WERI-Rb-1 (cell line): ENCODE measurements around the gene KIAA1143.

ENCODE experiments used
- DNase-seq: peaks from one replicate; pipeline ENCODE4 v3.0.0-alpha.2; 2020
- H3K27ac ChIP-seq: fragments of 250-450 bp; sonication (Bioruptor Pico); 2 replicates; pipeline ENCODE4 v1.5.1; 2020; ENCODE audit warnings: mild to moderate bottlenecking, moderate library complexity
- H3K27me3 ChIP-seq: fragments of 250-450 bp; sonication (Bioruptor Pico); 2 replicates; pipeline ENCODE4 v1.5.1; 2021; ENCODE audit warnings: mild to moderate bottlenecking, low read depth, moderate library complexity; ENCODE audit not compliant: insufficient read depth, severe bottlenecking
- H3K36me3 ChIP-seq: fragments of 250-450 bp; sonication (Bioruptor Pico); 2 replicates; pipeline ENCODE4 v1.5.1; 2020; ENCODE audit warnings: mild to moderate bottlenecking, moderate library complexity
- H3K4me3 ChIP-seq: 2 replicates; pipeline ENCODE4 v1.5.1; 2011; ENCODE audit warnings: low read depth, mild to moderate bottlenecking, control low read depth, low read length
- H3K9me3 ChIP-seq: fragments of 250-450 bp; sonication (Bioruptor Pico); 2 replicates; pipeline ENCODE4 v1.5.1; 2021; ENCODE audit warnings: mild to moderate bottlenecking, moderate library complexity; ENCODE audit not compliant: severe bottlenecking
- CTCF ChIP-seq: IDR thresholded peaks from 2 replicates; pipeline ENCODE4 v1.5.1; 2011; ENCODE audit warnings: low read depth, mild to moderate bottlenecking, control low read depth, inconsistent platforms, low read length

The KIAA1143 gene

GRCh38 chr3:44782891-44783290 lies 21.5 kb upstream of the KIAA1143 start:
- Histone ChIP-seq H3K36me3 (peaks cover 61% of the 10 kb centered on the region), H3K27ac (no peak overlapping the region; the same call in 1 of the 2 replicates), H3K27me3 (no peaks in the 10 kb centered on the region), H3K9me3 (no peaks in the 10 kb centered on the region), H3K4me3 (no peak overlapping the region)
- TF ChIP-seq CTCF: no peak
- peak; percentile 19 for DNase-seq

GRCh38 chr3:44772099-44772442 lies 10.7 kb upstream of the KIAA1143 start:
- Histone ChIP-seq H3K4me3 (no peak overlapping the region), H3K27me3 (no peaks in the 10 kb centered on the region), H3K9me3 (peaks cover 12% of the 10 kb centered on the region), H3K27ac (no peak overlapping the region), H3K36me3 (peaks cover 59% of the 10 kb centered on the region)
- no peak for TF ChIP-seq CTCF
- DNase-seq: no peak

GRCh38 chr3:44771424-44772098 lies 10.1 kb upstream of the KIAA1143 start:
- no peak overlapping the region for H3K4me3 ChIP-seq
- DNase-seq: no peak
- H3K27ac ChIP-seq: no peak overlapping the region
- H3K27me3 ChIP-seq: no peaks in the 10 kb centered on the region
- peaks cover 12% of the 10 kb centered on the region for H3K9me3 ChIP-seq
- peaks cover 57% of the 10 kb centered on the region for H3K36me3 ChIP-seq
- TF ChIP-seq CTCF: no peak

- DNase-seq: no peak
- TF ChIP-seq CTCF: no peak
- Histone ChIP-seq H3K27ac (no peak overlapping the region), H3K4me3 (no peak overlapping the region), H3K27me3 (no peaks in the 10 kb centered on the region), H3K9me3 (no peaks in the 10 kb centered on the region), H3K36me3 (peaks cover 37% of the 10 kb centered on the region)
Observed at GRCh38 chr3:44764248-44764647, 2.8 kb upstream of the KIAA1143 start.

- TF ChIP-seq CTCF: no peak
- H3K27me3 ChIP-seq: no peaks in the 10 kb centered on the region
- H3K36me3 ChIP-seq: peaks cover 38% of the 10 kb centered on the region
- peak overlapping the region; percentile 93 for H3K27ac ChIP-seq
- H3K9me3 ChIP-seq: no peaks in the 10 kb centered on the region
- DNase-seq: no peak
- H3K4me3 ChIP-seq: peak overlapping the region; percentile 100
Observed at GRCh38 chr3:44762690-44763089, 1.3 kb upstream of the KIAA1143 start.

GRCh38 chr3:44762170-44762677 lies 805 bp upstream of the KIAA1143 start:
- peaks cover 37% of the 10 kb centered on the region for H3K36me3 ChIP-seq
- DNase-seq: no peak

More at GRCh38 chr3:44762170-44762677, 805 bp upstream of the KIAA1143 start:
- Histone ChIP-seq H3K27me3 (no peaks in the 10 kb centered on the region), H3K4me3 (peak overlapping the region; percentile 100), H3K9me3 (no peaks in the 10 kb centered on the region), H3K27ac (peak overlapping the region; percentile 93)
- no peak for TF ChIP-seq CTCF
